HG03520 (cell line): ENCODE data around the gene PLPPR3.
"Not testable (repeated sequence)": the region's sequence is repeated elsewhere in the genome, so short reads cannot be mapped to it uniquely, and the experiment has no call there.

Experiments
- ATAC-seq: cut with Tn5 transposase; IDR thresholded peaks from one replicate; pipeline ENCODE4 v1.9.1; 2021; ENCODE audit warnings: mild to moderate bottlenecking, moderate library complexity; ENCODE audit not compliant: unreplicated experiment

The PLPPR3 gene

DNA sequence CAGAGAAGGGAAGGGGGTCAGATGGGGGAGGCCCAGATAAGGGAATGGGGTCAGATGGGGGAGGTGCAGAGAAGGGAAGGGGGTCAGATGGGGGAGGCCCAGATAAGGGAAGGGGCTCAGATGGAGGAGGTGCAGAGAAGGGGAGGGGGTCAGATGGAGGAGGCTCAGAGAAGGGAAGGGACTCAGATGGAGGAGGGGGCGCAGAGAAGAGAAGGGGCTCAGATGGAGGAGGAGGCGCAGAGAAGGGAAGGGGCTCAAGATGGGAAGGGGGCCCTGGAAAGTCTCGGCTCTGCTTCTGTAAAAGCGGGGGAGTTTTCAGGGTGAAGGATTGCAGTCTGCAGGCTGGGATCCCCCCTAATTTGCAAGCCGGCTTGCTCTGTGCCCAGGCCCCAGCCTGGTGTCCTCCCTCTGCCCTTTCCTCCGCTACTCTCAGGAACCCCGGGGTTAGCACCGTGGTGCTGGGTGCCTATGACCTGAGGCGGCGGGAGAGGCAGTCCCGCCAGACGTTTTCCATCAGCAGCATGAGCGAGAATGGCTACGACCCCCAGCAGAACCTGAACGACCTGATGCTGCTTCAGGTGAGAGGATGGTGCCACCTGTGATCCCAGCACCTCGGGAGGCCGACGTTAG is 7.5 kb upstream of the PLPPR3 start:
- no peak for ATAC-seq

DNA sequence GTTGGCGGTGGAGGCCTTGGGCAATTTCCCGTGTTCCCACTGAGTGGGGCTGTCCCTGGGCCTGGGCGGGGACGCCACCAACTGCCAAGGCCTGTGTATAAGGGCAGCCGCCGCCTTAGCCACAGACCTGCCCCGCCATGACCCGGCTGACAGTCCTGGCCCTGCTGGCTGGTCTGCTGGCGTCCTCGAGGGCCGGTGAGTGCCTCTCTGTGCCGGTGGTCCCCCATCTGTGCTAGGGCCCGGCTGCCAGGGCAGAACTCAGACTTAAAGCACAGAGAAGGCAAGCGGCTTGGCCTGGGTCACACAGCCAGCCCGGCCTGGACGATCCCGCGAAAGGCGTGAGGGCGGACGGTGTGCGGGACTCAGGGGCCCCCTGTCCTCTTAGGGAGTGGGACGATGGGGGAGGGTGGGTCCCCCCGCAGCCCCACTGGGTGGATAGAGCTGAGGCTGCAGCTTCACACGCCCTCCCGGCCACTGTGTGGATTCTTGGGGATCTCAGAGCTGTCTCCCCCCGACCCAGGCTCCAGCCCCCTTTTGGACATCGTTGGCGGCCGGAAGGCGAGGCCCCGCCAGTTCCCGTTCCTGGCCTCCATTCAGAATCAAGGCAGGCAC is 6.1 kb upstream of the PLPPR3 start, which contains the start of gene AZU1:
Gene AZU1 (plus strand): TSS at position 128 of the 612 bp plus-strand sequence. CDS start 10 bp downstream, at position 138.
- ATAC-seq = no peak

DNA sequence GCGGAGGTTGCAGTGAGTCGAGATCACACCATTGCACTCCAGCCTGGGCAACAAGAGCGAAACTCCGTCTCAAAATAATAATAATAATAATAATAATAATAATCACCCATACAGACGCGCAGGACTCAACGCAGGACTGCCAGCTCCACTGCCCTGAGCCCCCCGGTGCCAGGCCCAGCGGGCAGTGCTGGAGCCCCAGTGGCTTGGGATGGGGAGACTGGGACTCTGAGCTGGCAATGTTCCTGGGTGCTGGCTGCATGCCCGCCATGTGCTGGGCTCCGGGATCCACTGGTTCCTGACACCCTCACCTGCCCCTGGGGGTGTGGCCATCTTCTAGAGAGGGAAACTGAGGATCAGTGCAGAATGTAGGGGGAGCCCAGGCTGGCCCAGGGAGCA is 5.6 kb upstream of the PLPPR3 start:
- ATAC-seq = no peak

DNA sequence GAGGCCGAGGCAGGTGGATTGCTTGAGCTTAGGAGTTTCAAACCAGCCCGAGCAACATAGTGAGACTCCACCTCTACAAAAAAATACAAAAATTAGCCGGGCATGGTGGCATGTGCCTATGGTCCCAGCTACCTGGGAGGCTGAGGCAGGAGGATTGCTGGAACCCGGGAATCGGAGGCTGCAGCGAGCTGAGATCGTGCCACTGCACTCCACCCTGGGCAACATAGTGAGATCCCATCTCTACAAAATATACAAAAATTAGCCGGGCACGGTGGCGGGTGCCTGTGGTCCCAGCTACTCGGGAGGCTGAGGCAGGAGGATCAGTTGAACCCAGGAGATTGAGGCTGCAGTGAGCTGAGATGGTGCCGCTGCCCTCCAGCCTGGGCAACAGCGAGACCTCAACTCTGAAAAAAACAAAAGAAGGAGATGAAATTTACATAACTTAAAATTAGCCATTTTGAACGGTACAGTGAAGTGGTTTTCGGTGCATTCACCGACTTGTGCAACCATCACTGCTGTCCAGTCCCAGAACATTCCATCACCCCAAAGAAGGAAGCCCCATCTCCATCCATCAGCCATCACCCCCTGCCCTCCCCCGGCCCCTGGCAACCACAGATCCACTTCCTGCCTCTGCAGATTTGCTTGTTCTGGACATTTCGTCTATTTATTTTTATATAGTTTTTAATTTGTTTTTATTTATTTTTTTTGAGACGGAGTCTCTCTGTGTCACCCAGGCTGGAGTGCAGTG is 4.3 kb upstream of the PLPPR3 start:
- ATAC-seq = no peak

DNA sequence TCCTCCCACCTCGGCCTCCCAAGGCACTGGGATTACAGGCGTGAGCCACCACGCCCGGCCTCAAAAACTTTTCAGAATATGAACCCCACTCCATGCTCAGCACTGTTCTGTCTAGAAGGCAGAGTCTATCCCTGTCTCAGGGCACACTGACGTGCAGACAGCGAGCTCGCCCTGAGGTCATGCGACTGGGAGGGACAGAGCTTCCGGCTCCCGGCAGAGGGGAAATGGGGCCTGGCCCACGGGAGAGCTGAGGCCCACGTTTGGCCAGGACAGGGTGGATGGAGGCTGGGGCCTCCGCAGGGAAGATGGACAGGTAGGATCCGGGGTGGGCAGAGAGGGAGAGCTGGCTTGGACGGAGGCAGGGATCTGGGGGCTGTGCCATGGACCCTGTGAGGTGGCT is 3.1 kb upstream of the PLPPR3 start:
- ATAC-seq = no peak

GRCh38 chr19:823565-824121 is 1.9 kb upstream of the PLPPR3 start:
- no peak for ATAC-seq

- ATAC-seq = no peak
Measured at GRCh38 chr19:821231-821824, 427 bp downstream of the PLPPR3 start.

- ATAC-seq = not testable (repeated sequence)
Measured at GRCh38 chr19:820212-820611, 1.5 kb downstream of the PLPPR3 start.

- ATAC-seq = no peak
Measured at GRCh38 chr19:816500-816857, 5.3 kb downstream of the PLPPR3 start.

GRCh38 chr19:815775-816499 is 5.8 kb downstream of the PLPPR3 start:
- no peak for ATAC-seq

- no peak for ATAC-seq
Measured at GRCh38 chr19:815079-815774, 6.5 kb downstream of the PLPPR3 start.

DNA sequence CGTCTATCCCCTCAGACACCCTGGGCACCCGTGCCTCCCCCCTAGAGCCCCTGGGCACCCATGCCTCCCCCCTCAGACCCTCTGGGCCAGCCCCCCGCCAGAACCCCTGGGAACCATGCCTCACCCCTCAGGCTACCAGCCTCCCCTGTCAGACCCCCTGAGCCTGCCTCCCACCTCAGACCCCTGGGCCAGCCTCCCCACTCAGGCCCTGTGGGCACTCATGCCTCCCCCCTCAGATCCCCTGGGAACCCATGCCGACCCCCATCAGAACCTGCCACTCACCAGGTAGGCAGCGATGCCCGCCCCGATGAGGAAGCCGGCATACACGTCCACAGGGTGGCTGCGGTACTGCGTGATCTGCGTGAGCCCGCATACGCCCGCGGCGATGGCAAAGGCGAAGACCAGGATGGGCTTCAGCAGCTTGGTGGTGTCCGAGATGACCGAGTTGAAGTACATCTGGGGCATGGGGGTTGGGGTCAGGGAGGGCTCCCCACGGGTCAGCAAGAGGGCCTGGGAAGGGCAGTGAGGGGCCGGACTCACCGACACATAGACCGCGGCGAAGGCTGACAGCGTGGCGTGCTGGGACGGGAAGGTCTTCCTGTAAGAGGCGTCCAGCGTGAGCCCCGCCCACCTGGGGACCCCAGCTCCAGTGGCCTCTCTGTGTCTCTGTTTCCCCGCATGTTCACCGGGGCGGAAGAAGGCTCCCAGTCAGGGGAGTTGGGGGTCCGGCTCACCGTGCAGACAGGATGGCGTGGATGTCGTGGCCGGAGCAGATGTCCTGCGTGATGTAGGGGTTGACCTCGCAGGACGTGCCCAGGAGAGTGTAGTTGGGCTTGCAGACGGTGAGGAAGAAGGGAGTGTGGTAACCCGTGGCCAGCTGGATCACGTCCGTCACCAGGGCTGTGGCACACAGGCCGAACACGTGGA is 7.3 kb downstream of the PLPPR3 start:
- ATAC-seq = no peak

GRCh38 chr19:813219-814151 is 8.3 kb downstream of the PLPPR3 start:
- no peak for ATAC-seq

- ATAC-seq = no peak
Measured at GRCh38 chr19:812747-813218, 9.0 kb downstream of the PLPPR3 start.

- ATAC-seq = no peak
Measured at GRCh38 chr19:812049-812746, 9.6 kb downstream of the PLPPR3 start.

GRCh38 chr19:811506-812048 is 10.2 kb downstream of the PLPPR3 start:
- ATAC-seq = no peak

DNA sequence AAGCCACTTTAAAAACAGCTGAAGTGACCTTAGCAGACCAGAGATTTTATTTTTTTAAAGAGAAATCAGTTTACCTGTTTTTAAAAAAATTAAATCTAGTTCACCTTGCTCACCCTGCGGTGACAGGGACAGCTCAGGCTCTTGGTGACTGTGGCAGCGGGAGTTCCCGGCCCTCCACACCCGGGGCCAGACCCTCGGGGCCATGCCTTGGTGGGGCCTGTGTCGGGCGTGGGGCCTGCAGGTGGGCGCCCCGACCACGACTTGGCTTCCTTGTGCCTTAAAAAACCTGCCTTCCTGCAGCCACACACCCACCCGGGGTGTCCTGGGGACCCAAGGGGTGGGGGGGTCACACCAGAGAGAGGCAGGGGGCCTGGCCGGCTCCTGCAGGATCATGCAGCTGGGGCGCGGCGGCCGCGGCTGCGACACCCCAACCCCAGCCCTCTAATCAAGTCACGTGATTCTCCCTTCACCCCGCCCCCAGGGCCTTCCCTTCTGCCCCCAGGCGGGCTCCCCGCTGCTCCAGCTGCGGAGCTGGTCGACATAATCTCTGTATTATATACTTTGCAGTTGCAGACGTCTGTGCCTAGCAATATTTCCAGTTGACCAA is 10.8 kb downstream of the PLPPR3 start:
- no peak for ATAC-seq
